CD4-positive, alpha-beta T cell treated with Interferon gamma for 1 hour (primary cell): ENCODE data around the gene PPP2R3B.
A peak's percentile ranks its signal among the peaks of the same experiment; 100 is the strongest.
"Not testable (repeated sequence)": the region's sequence is repeated elsewhere in the genome, so short reads cannot be mapped to it uniquely, and the experiment has no call there.

ENCODE experiments used
- DNase-seq: peaks from one replicate; pipeline ENCODE4 v3.0.0-alpha.2; 2020

The PPP2R3B gene, protein sequence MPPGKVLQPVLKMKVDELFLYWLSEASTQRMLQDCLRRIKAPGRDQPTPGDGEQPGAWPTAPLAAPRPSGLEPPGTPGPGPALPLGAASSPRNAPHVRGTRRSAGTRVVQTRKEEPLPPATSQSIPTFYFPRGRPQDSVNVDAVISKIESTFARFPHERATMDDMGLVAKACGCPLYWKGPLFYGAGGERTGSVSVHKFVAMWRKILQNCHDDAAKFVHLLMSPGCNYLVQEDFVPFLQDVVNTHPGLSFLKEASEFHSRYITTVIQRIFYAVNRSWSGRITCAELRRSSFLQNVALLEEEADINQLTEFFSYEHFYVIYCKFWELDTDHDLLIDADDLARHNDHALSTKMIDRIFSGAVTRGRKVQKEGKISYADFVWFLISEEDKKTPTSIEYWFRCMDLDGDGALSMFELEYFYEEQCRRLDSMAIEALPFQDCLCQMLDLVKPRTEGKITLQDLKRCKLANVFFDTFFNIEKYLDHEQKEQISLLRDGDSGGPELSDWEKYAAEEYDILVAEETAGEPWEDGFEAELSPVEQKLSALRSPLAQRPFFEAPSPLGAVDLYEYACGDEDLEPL

DNA sequence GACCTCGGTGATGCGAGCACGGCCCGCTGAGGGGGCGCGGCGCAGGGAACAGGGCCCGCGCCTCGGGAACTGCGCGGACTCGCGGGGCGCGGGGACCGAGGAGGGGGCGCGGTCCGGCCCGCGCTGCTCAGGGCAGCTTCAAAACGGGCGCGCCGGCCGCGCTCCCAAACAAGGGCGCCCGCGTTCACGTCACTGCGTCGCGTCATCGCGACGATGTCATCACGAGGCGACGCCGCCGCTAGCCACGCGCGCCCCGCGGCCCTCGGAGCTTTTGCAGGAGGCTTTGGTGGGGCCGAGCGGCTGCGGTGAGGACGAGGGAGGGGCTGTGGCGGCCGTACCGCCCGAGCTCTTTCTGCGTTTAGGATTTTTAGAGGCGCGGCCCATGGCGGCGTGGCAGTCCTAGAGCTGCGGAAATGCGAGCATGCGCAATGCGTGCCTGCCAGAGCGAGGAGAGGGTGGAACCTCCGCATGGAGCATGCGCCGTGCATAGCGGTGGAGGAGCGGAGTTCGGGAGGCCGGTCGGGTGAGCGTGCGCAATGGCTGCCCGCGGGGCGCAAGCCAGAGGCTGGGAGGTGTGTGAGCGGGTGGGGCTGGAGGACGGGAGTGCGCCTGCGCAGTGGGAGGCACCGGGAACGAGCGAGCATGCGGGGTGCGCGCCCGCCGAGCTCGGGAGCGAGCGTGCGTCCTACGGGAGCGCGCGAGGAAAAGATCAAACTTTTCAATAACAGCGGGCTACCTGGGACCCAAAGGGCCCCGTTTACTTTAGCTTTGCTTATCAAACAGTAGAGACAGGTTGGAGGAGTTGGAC, at the start of gene PPP2R3B:
PPP2R3B (minus strand) TSS at position 140 of the 808 bp plus-strand sequence. CDS start 216 bp downstream, outside the sequence.
- peak; percentile 99 for DNase-seq

DNA sequence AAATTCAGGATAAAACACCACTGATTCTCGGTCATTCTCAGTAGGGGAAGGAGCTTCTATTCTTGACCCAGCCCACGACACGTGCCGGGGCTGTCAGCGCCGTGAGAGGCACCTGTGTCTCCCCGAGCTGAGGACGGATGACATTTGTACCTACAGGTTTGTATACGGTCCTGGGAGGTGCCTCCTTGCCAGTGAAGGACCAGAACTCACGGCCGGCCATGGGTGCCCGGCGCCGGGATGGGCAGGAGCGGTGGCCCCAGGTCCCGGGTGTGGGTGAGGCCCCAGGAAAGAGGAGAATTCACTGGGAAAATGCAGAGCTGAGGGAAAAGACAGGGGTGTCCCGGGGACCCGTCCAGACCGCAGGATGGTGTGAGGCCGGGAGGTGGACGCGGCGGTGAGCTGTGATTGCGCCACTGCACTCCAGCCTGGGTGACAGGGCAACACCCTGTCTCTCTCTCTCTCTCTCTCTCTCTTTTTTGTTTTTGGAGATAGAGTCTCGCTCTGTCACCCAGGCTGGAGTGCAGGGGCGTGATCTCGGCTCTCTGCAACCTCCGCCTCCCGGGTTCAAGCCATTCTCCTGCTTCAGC, 48.9 kb upstream of the PPP2R3B start:
- no peak for DNase-seq

DNA sequence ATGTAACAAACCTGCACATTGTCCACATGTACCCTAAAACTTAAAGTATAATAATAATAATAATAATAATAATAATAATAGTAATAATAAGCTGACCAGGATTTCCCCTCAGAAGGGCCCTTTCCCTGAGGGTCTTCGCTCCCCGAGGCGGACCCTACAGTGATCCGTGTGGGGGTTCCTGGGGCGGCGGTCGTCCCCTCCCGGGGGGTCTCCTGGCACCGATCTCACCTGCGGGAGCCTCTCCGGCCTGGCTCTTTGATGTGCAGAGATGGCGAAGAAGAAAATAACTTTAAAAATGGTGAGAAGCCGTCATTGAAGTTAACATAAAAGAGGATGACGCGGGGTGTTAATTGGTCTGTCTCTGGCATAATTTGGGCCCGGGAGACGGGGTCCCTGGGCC, 48.2 kb upstream of the PPP2R3B start:
- DNase-seq, result no peak

DNA sequence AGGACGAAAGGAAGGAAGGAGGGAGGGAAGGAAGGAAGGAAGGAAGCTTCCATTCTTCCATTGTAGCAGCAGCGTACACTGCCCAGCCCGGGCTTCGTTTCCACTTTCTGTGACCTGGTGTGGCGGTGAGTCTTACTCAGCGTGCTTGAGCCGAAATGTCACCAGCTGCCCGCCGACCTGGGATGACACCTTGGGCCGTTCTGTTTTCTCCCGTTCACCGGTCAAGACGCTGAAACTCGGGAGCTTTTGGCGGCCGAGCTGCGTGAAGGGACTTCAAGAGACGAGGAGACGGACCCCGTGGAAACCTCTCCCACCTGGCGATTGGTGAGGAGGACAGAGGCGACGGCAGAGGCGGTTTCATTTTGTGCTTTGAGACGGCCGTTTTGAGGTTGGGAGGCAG, 47.1 kb upstream of the PPP2R3B start:
- DNase-seq, result no peak

DNA sequence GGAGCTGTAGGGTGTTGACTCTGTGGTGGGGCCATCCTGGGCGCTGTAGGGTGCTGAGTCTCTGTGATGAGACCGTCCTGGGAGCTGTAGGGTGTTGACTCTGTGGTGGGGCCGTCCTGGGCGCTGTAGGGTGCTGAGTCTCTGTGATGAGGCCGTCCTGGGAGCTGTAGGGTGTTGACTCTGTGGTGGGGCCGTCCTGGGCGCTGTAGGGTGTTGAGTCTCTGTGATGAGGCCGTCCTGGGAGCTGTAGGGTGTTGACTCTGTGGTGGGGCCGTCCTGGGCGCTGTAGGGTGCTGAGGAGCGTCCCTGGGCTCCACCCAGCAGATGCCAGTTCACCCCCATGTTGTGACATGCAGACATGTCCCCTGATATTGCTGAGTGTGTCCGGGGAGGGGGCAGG, 46.0 kb upstream of the PPP2R3B start:
- not testable (repeated sequence) for DNase-seq

DNA sequence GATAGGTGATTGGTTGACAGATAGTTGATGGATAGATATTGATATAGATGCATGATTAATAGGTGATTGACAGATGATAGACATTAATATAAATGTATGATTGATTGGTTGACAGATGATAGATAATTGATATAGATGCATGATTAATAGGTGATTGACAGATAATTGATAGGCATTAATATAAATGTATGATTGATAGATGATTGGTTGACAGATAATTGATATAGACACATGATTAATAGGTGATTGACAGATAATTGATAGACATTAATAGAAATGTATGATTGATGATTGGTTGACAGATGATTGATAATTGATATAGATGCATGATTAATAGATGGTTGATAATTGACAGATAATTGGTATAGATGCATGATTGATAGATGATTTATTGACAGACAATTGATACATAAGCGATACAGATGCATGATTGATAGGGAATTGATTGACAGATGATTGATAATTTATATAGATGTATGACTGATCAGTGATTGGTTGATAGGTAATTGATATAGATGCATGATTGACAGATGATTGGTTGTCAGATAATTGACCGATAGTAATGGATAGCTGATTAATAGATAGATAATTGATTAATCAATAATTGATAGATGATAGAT, 44.9 kb upstream of the PPP2R3B start:
- DNase-seq, result no peak

DNA sequence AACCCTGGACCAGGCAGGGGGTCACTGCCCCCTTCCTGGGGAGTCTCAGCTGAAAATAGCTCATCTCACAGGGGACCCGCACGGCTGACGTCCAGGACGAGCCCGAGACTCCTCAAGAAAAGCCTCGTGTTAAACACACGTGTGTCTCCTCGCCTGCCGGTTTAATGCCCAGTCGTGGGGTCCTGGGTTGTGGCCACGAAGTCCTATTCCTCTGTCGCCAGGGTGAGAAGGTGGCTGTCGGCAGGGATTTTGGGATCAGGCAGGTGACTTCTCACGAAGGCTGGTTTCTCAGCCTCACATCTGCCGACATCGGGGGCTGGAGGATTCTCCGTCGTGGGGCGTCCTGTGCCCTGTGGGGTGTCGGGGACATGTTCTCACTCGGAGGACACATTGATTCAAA, 44.3 kb upstream of the PPP2R3B start:
- no peak for DNase-seq

DNA sequence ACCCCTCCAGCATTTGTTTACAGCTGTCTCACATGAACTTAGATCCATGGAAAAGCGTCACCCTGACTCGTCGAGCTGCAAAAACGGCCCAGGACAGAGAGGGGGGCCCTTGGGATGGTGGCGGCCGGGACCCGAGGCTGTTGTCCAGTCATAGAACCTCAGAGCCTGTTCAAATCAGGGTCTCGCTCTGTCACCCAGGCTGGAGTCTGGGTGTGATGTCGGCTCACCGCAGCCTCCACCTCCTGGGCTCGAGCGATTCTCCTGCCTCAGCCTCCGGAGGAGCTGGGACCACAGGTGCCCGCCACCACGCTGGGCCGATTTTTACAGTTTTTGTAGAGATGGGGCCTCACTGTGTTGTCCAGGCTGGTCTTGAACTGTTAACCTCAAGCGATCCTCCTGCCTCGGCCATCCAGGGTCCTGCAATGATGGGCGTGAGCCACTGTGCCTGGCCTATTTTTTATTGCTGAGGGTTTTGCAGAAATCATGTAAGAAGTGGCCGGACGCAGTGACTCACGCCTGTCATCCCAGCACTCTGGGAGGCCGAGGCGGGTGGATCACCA, 42.6 kb upstream of the PPP2R3B start:
- no peak for DNase-seq

DNA sequence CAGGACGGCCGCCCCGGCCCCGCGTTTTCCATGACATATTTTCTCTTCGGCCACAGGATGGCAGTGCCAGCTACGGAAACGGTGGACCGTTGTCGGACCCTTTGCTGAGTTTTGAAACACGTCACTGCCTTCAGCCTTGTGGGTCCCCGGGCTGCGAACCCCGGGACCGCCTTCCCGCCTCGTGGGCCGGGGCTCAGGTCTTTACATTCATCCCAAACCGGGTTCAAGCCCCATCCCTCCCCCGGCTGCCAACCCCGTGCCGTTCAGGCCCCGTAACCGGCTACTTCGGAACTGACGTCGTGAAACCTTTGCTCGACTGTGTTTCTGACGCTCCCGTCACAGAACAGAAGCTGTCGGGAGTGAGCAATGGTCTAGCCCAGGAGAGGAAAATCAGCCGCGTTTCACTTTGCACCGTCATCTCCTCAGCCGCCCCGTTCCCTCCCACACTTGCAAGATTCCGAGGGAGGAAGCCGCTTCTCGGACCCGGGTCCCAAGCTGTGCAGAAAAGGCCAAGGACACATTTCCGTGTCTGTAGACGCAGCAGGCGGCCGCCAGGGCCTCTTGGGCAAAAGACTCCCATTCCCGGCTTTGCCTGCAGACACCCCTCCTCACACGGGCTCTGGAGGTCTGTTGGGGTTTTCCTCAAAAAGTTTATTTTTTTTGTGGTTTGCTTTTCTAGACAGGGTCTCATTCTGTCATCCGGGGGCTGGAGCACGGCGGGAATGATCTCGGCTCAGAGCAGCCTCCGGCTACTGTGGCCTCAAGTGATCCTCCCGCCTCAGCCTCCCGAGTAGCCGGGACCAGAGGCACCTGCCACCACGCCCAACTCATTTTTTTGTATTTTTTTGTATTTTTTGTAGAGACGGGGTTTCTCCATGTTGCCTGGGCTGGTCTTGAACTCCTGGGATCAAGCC, 41.4 kb upstream of the PPP2R3B start:
- no peak for DNase-seq

DNA sequence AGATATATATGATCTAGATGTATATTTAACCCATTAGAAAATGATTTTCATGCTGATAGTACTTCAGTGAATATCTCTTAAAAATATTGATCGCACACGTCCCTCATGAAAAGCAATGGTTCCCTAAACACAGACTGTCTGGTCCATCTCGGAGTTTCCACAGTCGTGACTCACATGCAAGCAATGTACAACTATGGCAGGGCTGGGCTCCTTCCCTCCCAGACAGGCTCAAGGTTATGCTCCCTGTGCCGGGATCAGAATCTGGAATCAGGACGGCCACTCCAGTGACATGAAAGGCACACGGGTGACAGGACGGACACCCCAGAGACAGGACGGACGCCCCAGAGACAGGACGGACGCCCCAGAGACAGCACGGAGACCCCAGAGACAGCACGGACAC, 40.2 kb upstream of the PPP2R3B start:
- DNase-seq, result no peak

DNA sequence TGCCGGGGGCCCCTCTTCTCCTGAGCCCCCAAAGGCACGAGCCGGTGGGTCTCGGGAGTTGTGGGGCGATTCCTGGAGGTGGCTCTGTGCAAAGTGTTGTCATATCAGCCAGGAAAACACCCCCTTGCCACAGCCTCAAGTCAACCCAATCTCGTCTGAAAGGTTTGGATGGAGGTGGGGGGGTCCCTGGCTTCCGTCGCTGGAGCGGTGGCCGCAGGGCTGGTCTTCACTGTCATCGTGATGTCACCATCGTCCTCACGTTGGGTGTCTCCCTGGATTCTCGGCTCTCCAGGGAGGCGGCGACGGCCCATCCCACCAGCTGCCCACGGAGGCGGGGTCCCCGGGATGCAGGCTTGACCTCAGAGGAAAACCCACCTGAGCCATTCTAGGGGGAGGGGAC, 38.3 kb upstream of the PPP2R3B start:
- no peak for DNase-seq

DNA sequence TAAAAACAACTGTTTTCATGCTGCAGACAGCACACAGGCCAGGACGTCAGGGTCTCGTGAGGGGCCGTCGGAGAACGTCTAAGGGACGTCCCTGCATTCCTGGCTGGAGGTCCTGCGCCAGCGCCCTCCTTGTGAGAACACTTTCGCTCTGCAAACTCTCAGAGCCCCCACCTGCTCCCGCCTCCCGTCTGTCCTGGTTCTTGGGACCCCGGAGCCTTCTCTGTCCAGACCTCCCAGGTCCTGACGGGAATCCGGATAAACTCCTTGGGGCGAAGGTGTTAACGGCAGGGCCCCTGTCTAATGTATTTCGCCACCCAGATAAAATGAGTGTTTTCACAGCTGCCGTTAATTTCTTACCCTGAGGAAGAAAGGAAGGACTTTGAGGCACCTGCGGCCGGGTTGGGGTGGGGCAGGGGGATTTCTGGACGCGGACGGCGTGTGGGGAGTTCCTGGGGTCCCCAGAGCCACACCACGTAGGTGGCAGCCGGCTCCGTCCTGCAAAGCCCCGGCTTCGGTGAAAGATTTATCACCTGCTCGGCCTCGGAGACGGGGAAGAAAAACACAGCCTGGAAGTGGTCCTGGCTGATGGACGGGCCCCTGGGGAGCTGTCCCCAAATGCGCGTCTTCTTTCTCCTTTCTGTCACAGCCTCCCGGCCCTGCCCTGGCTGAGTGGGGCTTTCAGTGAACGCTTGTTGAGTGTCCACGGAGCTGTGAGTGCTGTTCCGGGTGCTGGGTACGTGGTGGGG, 35.1 kb upstream of the PPP2R3B start:
- DNase-seq, result no peak

DNA sequence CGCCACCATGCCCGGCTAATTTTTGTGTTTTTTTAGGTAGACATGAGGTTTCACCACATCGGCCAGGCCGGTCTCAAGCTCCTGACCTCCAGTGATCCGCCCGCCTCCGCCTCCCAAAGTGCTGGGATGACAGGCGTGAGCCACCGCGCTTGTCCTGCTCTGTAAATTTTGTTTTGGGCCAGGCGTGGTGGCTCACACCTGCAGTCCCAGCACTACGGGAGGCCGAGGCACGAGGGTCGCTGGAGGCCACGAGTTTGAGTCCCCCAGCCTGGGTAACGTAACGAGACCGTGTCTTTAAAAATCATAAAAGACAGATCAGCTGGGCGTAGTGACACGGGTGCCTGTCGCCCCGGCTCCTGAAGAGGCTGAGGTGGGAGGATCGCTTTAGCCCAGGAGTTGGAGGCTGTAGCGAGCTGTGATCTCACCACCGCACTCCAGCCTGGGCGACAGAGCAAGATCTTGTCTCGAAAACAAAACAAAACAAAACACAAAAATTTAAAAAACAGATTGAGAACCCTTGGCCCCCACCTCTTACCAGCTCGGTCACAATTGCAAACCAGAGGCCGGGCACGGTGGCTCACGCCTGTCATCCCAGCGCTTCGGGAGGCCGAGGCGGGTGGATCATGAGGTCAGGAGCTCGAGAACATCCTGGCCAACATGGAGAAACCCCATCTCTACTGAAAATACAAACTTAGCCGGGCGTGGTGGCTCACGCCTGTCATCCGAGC, 34.0 kb upstream of the PPP2R3B start:
- DNase-seq, result no peak

DNA sequence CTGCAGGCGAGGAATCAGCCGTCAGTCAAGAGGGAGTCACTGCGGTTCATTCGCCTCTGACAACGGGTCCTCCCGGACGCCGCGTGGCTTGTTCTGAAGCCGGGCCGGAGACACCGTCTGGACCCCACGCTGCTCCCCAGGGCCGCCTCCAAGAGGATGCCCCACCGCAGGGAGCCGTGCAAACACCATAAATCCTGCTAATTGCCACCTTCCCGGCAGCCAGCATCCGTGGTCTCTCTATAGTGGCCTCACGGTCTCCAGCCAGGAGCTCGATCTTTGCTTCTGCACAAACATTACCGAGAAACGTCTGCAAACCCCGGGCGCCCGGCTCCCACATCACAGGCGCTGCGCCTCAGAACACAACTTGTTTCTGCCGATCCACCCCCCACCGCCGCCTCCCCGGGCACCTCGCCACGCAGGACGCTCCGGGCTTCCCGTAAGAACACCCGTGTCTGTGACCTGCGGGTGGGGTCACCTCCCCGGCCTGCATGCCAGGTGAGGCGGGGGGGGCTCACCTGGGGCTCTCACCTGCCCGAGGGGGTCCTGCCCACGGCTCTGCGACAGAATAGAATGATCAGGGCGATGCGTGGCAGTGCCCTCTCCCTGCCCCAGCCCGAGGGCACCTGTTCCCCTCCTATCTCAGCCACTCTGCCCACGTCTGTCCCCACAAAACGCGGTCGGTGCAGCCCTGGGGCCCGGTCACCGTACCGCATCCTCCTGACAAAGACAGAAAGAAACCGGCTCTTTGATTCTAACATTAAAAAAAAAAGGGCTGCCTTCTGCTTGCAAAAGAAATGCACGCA, 32.4 kb upstream of the PPP2R3B start:
- no peak for DNase-seq

DNA sequence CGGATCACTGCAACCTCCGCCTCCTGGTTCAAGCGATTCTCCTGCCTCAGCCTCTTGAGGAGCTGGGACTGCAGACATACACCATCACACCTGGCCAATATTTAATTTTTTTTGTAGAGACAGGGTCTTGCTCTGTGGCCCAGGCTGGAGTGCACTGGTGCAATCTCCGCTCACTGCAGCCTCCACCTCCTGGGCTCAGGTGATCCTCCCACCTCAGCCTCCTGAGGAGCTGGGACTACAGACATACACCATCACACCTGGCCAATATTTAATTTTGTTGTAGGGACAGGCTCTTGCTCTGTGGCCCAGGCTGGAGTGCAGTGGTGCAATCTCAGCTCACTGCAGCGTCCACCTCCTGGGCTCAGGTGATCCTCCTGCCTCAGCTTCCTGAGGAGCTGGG, 28.8 kb upstream of the PPP2R3B start:
- DNase-seq, result not testable (repeated sequence)

DNA sequence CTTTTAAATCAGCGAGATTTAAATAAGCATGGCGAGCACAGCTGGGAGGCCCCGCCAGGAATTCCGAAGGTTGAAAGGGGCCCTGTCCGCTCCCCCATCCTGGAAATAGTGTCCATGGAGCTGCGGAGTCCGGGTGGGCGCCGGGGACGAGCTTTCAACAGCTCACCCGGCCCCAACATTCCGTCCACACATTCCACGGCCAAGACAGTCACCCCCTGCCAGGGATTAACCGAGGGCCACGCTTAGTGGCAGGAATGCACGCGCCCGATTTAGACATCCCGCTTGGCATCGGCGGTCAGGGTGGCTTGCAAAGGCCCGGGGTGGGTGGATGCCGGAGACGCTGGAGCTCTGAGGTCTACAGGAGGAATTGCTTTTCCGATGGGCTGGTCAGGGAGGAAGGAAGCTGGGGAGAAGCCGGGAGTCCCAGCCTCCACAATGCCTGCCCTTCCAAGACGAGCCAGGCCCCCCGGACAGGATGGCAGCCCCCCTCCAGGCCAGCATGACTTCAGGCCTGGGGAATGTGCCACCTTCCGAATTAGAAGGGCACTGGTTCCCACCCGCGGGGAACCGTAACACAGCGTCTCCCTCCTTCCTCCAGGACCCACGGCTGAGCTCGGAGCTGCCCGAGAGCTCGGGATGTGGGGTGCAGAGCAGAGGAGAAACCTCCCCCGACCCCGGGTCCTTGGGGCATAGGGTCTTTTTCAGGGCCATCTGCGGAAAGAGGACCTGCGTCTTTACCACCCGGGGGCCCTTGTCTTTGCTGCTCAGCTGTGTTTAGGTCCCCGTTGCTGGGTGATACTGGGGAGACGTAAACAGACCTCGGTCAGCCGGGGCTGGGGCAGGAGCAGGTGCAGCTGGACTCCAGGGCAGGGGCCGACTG, 26.9 kb upstream of the PPP2R3B start:
- no peak for DNase-seq

DNA sequence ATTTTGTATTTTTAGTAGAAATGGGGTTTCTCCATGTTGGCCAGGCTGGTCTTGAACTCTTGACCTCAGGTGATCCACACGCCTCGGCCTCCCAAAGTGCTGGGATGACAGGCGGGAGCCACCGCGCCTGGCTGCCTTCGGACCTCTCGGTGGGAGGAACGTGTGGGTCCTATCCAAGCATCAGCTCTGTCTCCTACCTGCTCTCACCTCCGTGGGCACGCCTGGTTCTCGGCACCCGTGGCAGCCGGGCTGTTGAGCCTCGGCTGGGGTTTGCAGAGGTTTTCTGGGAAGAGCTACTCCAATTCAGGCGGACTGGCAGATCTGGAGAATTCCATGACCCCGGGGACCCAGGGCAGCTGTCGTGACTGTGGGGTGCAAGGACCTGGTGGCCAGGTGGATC, 23.6 kb upstream of the PPP2R3B start:
- DNase-seq, result no peak

DNA sequence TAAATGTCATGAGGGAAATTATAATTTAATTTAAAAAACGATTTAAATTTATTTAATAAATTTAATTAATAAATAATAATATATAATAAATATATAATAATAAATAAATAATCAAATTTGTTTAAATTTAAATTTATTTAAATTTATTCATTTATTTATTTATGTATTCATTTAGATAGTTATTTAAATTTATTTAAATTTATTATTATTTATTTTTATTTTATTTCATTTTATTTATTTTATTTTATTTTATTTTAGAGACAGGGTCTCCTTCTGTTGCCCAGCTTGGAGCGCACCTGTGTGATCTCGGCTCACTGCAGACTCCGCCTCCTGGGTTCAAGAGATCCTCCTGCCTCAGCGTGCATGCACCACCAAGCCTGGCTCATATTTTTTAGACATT, 18.4 kb upstream of the PPP2R3B start:
- DNase-seq, result no peak
